Activated CD4-positive, alpha-beta T cell treated with anti-CD3 and anti-CD28 coated beads, Interleukin-2, amount 10 ng/mL, durations not matched to agents 7 days and 5 days (primary cell): ENCODE measurements around the gene ATP2A3. TPM values are rescaled to one million over a fixed set of nuclear protein-coding genes. Genes with fewer than 3 reads are reported as not detected.
A peak's percentile ranks its signal among the peaks of the same experiment; 100 is the strongest.
"Not testable (repeated sequence)": the region's sequence is repeated elsewhere in the genome, so short reads cannot be mapped to it uniquely, and the experiment has no call there.

ENCODE experiments used
- CTCF ChIA-PET: fragments of 350-600 bp; sonication (Branson Sonifier 250); formaldehyde crosslinking; loops from one replicate; lab custom pipeline; 2021; ENCODE audit warnings: antibody characterized with exemption; lab: Charles Lee
- POLR2A ChIA-PET: fragments of 350-600 bp; sonication (Branson Sonifier 250); formaldehyde crosslinking; loops from one replicate; lab custom pipeline; 2021; ENCODE audit warnings: antibody characterized with exemption; lab: Charles Lee
- DNase-seq: peaks from one replicate; pipeline ENCODE4 v3.0.0-alpha.2; 2020
- H3K27ac Mint-ChIP-seq: one replicate; pipeline ENCODE4 v1.8.0; 2021; ENCODE audit warnings: mild to moderate bottlenecking, moderate library complexity, mixed read lengths
- H3K27me3 Mint-ChIP-seq: one replicate; pipeline ENCODE4 v1.8.0; 2021; ENCODE audit warnings: mixed read lengths
- H3K36me3 Mint-ChIP-seq: one replicate; pipeline ENCODE4 v1.8.0; 2021; ENCODE audit warnings: low read depth, mixed read lengths
- H3K4me1 Mint-ChIP-seq: one replicate; pipeline ENCODE4 v1.8.0; 2021; ENCODE audit warnings: mixed read lengths
- H3K4me3 Mint-ChIP-seq: one replicate; pipeline ENCODE4 v1.8.0; 2021; ENCODE audit warnings: mild to moderate bottlenecking, moderate library complexity, mixed read lengths
- H3K9me3 Mint-ChIP-seq: one replicate; pipeline ENCODE4 v1.8.0; 2021; ENCODE audit warnings: mixed read lengths
- total RNA-seq, 2 experiments: library from RNA; stranded (reverse); gene quantifications; one replicate each; pipeline ENCODE4 v1.2.3, GENCODE V29; 2021

ATP2A3 gene
- total RNA-seq, 2 experiments from 2014 or later: 294 to 329 TPM

DNA sequence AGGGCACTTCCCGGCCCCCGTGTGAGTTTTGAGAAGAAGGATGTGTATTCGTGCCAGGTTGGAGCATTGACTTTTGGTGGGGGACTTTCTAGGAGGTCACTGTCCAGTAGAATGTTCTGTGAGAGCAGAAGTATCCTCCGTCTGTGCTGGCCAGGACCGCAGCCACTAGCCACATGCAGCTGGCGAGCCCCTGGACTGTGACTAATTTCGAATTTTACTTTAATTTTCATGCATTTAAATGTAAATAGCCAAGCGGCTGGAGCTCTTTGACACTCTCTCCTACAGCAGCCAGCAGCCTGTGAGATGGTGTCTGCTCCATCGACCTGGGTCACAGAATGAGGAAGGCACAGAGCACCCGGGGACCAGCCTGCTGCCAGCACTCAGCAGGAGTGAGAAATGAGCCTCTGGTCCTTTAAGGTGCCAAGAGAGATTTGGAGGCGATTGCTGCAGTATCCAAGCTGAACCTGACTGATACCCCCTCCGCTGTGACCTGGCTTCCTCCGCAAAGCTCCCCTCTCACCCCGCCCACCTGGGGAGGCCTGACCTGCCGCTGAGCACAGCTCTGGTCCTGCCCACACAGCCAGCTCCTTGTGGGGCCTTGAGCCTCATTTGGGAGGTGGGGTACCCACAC lies 7.8 kb downstream of the ATP2A3 start:
- peak overlapping the region; percentile 25 for H3K27ac Mint-ChIP-seq

DNA sequence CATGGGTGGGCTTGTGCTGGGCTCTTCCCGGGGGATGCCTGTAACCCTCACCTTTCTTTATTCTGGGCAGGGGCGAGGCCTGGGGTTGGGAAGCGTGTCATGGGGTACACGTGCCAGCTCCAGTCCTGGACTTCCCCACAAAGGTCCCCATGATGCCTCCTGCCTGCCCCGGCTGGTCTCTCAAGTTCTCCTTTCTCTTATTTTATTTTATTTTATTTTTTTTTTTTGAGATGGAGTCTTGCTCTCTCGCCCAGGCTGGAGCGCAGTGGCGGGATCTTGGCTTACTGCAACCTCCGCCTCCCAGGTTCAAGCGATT lies 8.6 kb downstream of the ATP2A3 start:
- no peak overlapping the region for H3K27ac Mint-ChIP-seq
- H3K36me3 Mint-ChIP-seq: peaks cover 24% of the 10 kb centered on the region
- peaks cover 31% of the 10 kb centered on the region for H3K4me1 Mint-ChIP-seq
- H3K9me3 Mint-ChIP-seq: no peaks in the 10 kb centered on the region
- DNase-seq: no peak
- POLR2A ChIA-PET: interaction anchor here (1.1 kb wide), 1 partner anchor 9 kb away, joined by 3 read pairs; no protein-coding TSS in a partner anchor
- no peak overlapping the region for H3K4me3 Mint-ChIP-seq
- CTCF ChIA-PET: no interaction called here
- H3K27me3 Mint-ChIP-seq: no peaks in the 10 kb centered on the region

More for the DNA sequence above, 7.8 kb downstream of the ATP2A3 start:
- peaks cover 28% of the 10 kb centered on the region for H3K36me3 Mint-ChIP-seq
- peaks cover 39% of the 10 kb centered on the region for H3K4me1 Mint-ChIP-seq
- POLR2A ChIA-PET: interaction anchor here (1.1 kb wide), 1 partner anchor 9 kb away, joined by 3 read pairs; no protein-coding TSS in a partner anchor
- no peak overlapping the region for H3K4me3 Mint-ChIP-seq
- CTCF ChIA-PET: interaction anchor here (0.5 to 1.5 kb wide), 2 partner anchors 110 to 181 kb away, joined by 3 read pairs; partner anchors contain the start of gene NCBP3
- H3K27me3 Mint-ChIP-seq: no peaks in the 10 kb centered on the region
- DNase-seq: no peak
- no peaks in the 10 kb centered on the region for H3K9me3 Mint-ChIP-seq

DNA sequence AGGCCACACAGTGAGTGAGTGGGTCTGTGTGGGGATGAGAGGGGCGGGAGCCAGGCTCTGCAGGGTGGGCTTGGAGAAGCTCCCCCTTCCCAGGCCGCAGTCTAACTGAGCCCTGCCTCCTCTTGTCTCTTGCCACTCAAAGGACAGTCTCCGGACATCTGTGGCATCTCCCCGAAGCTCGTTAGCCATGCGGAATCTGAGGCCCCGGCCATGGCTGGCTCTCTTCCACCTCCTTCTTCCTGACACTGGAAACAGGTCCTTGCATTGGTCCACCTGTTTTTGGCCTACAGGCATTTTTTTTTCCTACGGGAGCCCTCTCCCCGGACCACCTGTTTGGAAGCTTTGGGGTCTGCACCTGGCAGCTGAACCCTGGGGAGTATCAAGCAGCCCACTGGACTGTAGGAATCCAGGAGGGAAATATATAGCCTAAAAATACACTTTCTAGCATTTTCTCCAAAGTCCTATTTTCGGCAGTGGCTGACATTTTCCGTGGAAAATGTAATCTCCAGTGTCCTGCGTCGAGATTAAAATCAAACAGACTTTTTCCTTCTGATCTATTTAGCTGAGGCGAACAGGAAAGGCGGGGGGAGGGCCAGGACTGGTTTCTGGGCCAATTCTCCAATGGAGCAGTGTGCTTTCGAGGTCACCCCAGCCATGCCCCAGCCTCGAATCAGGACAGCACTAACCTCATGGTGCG lies 9.1 kb downstream of the ATP2A3 start:
- H3K9me3 Mint-ChIP-seq: no peaks in the 10 kb centered on the region
- no peaks in the 10 kb centered on the region for H3K27me3 Mint-ChIP-seq
- H3K4me3 Mint-ChIP-seq: no peak overlapping the region
- H3K4me1 Mint-ChIP-seq: peaks cover 26% of the 10 kb centered on the region
- no peak for DNase-seq
- peaks cover 21% of the 10 kb centered on the region for H3K36me3 Mint-ChIP-seq
- H3K27ac Mint-ChIP-seq: no peak overlapping the region
- CTCF ChIA-PET: no interaction called here
- POLR2A ChIA-PET: no interaction called here

DNA sequence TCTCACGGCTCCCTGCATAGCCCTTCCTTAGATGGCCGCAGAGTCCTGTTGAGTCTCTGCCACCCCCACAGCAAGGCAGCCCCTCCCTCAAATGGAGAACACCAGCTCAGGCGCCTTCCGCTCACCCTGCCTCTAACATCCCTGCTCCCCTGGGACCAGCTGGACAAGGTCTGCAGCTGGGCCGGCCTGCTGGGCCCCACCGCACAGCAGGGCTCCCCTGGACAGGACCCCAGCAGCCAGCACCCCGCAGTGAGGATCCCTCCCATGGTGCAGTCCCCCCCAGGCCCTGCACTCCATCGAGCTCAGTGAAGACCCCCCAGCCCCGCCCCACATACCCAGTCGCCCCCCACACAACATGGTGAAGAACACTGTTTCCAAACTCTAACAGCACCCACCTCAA lies 10.2 kb downstream of the ATP2A3 start:
- no peaks in the 10 kb centered on the region for H3K9me3 Mint-ChIP-seq
- H3K36me3 Mint-ChIP-seq: peaks cover 27% of the 10 kb centered on the region
- H3K4me3 Mint-ChIP-seq: no peak overlapping the region
- no peaks in the 10 kb centered on the region for H3K27me3 Mint-ChIP-seq
- H3K4me1 Mint-ChIP-seq: peaks cover 17% of the 10 kb centered on the region
- POLR2A ChIA-PET: no interaction called here
- no peak for DNase-seq
- CTCF ChIA-PET: no interaction called here
- no peak overlapping the region for H3K27ac Mint-ChIP-seq

DNA sequence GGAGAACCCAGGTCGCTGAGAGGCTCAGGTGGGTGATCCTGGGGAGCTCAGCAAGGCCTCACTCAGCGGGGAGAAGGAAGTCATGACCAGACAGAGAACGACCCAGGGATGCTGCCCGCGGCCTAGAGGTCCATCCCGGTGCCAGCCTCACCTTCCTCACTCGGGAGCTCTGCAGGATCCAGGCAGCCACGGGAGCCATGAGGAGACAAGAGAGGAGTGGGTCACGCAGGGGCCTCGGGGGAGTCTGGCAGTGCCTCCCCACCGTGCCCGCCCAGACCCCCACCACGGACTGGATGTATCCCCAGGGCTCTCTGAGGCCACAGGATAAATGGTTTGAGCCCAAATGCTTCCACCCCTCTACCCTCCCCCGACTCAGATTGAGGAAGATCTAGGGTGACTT lies 10.7 kb downstream of the ATP2A3 start:
- H3K27me3 Mint-ChIP-seq: no peaks in the 10 kb centered on the region
- no peaks in the 10 kb centered on the region for H3K9me3 Mint-ChIP-seq
- DNase-seq: no peak
- no peak overlapping the region for H3K27ac Mint-ChIP-seq
- peaks cover 16% of the 10 kb centered on the region for H3K4me1 Mint-ChIP-seq
- H3K4me3 Mint-ChIP-seq: no peak overlapping the region
- H3K36me3 Mint-ChIP-seq: peaks cover 29% of the 10 kb centered on the region
- CTCF ChIA-PET: no interaction called here
- POLR2A ChIA-PET: no interaction called here

DNA sequence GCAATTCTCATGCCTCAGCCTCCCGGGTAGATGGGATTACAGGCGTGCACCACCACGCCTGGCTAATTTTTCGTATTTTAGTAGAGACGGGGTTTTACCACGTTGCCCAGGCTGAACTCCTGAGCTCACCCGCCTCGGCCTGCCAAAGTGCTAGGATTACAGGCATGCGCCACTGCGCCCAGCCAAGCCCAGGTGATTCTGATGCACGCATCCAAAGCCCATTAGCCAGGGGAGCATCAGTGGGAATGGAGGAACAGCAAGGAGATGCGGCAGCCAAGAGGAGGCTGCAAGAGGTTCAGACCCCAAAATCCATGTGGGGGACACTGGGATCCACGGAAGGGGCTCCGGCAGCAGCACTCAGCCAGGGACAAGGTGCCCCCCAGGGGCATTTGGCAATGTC lies 12.1 kb downstream of the ATP2A3 start:
- POLR2A ChIA-PET: no interaction called here
- CTCF ChIA-PET: interaction anchor here (0.6 kb wide), 2 partner anchors 247 to 268 kb away, joined by 3 read pairs; no protein-coding TSS in a partner anchor

DNA sequence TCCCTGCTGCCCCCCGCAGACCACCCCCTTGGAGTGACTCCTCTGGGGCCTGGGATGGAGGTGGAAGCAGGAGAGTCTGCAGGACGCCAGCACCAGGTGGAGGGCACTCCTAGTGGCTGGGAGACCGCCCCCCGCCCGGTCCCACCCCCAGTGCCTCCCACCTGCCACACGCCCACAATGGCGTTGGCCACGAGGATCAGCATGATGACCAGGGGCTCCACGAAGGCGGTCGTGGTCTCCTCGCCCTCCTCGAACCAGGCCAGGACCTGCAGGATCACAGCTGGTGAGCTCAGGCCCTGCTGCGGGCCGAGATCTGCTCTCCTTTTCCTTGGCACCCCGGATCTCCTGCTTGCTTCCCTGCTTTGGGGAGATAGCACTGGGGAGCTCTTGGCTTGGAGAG lies 12.8 kb downstream of the ATP2A3 start:
- ChIA-PET POLR2A (no interaction called here), CTCF (interaction anchor here (0.6 kb wide), 1 partner anchor 268 kb away, joined by 3 read pairs; no protein-coding TSS in a partner anchor)

More for the DNA sequence above, 12.1 kb downstream of the ATP2A3 start:
- DNase-seq: no peak
- Mint-ChIP-seq H3K27ac (no peak overlapping the region), H3K4me1 (peaks cover 10% of the 10 kb centered on the region), H3K4me3 (no peak overlapping the region), H3K27me3 (no peaks in the 10 kb centered on the region), H3K36me3 (peaks cover 29% of the 10 kb centered on the region), H3K9me3 (no peaks in the 10 kb centered on the region)

DNA sequence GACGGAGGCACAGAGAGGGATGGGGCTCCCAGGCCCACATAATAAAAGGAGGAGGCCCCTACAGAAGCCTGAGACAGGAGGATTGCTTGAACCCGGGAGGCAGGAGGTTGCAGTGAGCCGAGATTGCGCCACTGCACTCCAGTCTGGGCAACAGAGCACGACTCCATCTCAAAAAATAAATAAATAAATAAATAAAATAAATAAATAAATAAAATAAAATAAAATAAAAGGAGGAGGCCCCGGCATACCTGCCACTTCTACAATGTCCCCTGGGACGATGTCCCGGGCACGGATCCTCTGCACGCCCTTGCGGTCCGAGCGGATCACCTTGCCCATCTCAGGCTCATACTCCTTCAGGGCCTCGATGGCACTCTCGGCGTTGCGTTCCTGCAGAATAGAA lies 13.2 kb downstream of the ATP2A3 start:
- no peaks in the 10 kb centered on the region for H3K27me3 Mint-ChIP-seq
- H3K27ac Mint-ChIP-seq: no peak overlapping the region
- H3K4me3 Mint-ChIP-seq: no peak overlapping the region
- no peak for DNase-seq
- no peaks in the 10 kb centered on the region for H3K9me3 Mint-ChIP-seq
- peaks cover 26% of the 10 kb centered on the region for H3K36me3 Mint-ChIP-seq
- POLR2A ChIA-PET: no interaction called here
- CTCF ChIA-PET: no interaction called here
- peaks cover 2% of the 10 kb centered on the region for H3K4me1 Mint-ChIP-seq

More for the DNA sequence above, 12.8 kb downstream of the ATP2A3 start:
- Mint-ChIP-seq H3K9me3 (no peaks in the 10 kb centered on the region), H3K36me3 (peaks cover 24% of the 10 kb centered on the region), H3K4me3 (no peak overlapping the region), H3K27ac (no peak overlapping the region), H3K27me3 (no peaks in the 10 kb centered on the region), H3K4me1 (peaks cover 2% of the 10 kb centered on the region)
- DNase-seq: no peak

DNA sequence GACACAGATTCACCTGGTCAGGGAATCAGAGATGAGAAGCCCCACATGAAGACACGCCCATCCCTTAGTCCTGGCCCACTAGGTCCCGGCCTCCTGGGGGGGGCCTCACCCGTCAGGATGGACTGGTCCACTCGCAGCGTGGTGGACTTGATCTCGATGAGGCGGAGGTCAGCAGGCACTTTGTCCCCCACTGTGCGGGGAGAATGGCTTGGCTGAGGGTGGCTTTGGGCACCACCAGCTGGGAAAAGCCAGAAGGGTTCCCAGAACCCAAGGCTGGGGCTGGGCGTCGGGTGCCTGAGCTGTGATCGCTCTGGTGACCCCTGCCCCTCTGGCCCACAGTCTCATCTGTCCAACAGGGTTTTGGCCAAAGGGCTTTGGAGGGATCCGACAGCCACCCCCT lies 13.7 kb downstream of the ATP2A3 start:
- Mint-ChIP-seq H3K27me3 (no peaks in the 10 kb centered on the region), H3K27ac (peak overlapping the region; percentile 64), H3K9me3 (no peaks in the 10 kb centered on the region), H3K36me3 (peaks cover 28% of the 10 kb centered on the region), H3K4me1 (peaks cover 2% of the 10 kb centered on the region), H3K4me3 (no peak overlapping the region)
- POLR2A ChIA-PET: no interaction called here
- DNase-seq: no peak
- CTCF ChIA-PET: interaction anchor here (1.2 kb wide), 1 partner anchor 18 kb away, joined by 3 read pairs; no protein-coding TSS in a partner anchor

DNA sequence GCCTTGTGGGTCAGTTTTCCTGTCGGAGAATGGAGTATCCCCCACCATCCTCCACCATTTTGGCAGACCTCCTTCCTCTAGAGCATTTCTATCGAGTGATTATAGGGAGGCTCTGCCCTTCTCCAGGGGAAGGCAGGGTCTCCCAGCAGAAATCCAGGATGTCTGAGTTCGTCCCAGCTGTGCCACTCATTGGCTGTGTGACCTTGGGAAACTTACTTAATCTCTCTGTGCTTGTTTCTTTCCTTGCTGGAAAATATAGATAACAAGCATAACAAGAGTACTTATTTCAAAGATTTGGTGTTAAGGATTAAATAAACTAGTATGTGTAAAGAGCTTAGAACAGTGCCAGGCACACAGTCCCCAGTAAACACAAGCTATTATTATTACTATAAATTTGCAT lies 14.8 kb downstream of the ATP2A3 start:
- no peak for DNase-seq
- Mint-ChIP-seq H3K27me3 (no peaks in the 10 kb centered on the region), H3K36me3 (peaks cover 31% of the 10 kb centered on the region), H3K27ac (peak overlapping the region; percentile 41), H3K4me1 (peaks cover 2% of the 10 kb centered on the region), H3K9me3 (no peaks in the 10 kb centered on the region), H3K4me3 (no peak overlapping the region)
- CTCF ChIA-PET: interaction anchor here (0.5 to 2.0 kb wide), 7 partner anchors 10 to 211 kb away, joined by 3 to 6 read pairs (median 3); no protein-coding TSS in a partner anchor
- POLR2A ChIA-PET: interaction anchor here (0.6 kb wide), 1 partner anchor 29 kb away, joined by 3 read pairs; no protein-coding TSS in a partner anchor

DNA sequence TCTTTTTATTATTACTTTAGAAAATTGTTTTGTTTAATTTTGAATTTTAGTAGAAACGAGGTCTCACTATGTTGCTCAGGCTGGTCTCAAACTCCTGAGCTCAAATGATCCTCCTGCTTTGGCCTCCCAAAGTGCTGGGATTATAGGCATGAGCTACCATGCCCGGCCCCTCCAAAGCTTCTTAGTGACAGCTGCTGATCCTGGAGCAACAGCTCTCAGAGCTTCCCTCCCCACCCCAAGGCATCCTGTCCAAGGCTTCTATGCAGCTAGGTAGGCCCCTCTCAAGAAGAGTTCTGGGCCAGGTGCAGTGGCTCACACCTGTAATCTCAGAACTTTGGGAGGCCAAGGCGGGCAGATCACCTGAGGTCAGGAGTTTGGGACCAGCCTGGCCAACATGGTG lies 15.7 kb downstream of the ATP2A3 start:
- peaks cover 38% of the 10 kb centered on the region for H3K36me3 Mint-ChIP-seq
- H3K4me1 Mint-ChIP-seq, DNase-seq, H3K27ac Mint-ChIP-seq, H3K9me3 Mint-ChIP-seq, H3K27me3 Mint-ChIP-seq, H3K4me3 Mint-ChIP-seq, POLR2A ChIA-PET: not testable (repeated sequence)
- CTCF ChIA-PET: interaction anchor here (0.5 to 2.0 kb wide), 9 partner anchors 11 to 251 kb away, joined by 3 to 10 read pairs (median 4); partner anchors contain the start of gene NCBP3

DNA sequence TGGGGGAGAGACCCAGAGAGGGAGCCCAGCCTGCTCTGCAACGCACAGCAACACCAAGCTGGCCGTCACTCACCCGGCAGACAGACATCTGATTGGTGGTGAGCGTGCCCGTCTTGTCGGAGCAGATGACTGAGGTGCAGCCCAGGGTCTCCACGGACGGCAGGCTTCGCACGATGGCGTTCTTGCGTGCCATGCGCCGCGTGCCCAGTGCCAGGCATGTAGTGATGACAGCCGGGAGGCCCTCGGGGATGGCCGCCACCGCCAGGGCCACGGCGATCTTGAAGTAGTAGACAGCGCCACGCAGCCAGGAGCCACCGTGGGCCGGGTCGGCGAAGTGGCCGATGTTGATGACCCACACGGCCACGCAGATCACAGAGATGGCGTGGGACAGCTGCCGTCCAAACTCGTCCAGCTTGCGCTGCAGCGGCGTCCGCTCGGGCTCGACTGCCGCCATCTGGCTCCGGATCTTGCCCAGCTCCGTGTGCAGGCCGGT lies 16.9 kb downstream of the ATP2A3 start:
- DNase-seq: no peak
- POLR2A ChIA-PET: no interaction called here
- Mint-ChIP-seq H3K4me3 (no peak overlapping the region), H3K4me1 (peaks cover 2% of the 10 kb centered on the region), H3K27me3 (no peaks in the 10 kb centered on the region), H3K9me3 (no peaks in the 10 kb centered on the region), H3K27ac (no peak overlapping the region), H3K36me3 (peaks cover 48% of the 10 kb centered on the region)
- CTCF ChIA-PET: interaction anchor here (0.6 to 2.0 kb wide), 4 partner anchors 18 to 655 kb away, joined by 3 to 10 read pairs (median 5); partner anchors contain the start of gene NCBP3
